ENCODE measurements around the gene LRRFIP1.
"Not testable (repeated sequence)": the region's sequence is repeated elsewhere in the genome, so short reads cannot be mapped to it uniquely, and the experiment has no call there.

The LRRFIP1 gene

DNA sequence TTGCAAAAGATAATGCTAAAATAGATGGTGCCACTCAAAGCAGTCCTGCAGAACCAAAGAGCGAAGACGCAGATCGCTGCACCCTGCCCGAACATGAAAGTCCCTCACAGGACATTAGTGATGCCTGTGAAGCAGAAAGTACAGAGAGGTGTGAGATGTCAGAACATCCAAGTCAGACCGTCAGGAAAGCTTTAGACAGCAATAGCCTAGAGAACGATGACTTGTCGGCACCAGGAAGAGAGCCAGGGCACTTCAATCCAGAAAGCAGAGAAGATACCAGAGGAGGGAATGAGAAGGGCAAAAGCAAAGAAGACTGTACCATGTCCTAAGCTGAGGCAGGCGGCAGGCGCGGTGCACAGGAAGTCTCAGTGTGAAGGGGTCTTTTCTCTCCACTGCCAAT lies 136.4 kb downstream of the LRRFIP1 start:
- TF ChIP-seq, protein P1, sequence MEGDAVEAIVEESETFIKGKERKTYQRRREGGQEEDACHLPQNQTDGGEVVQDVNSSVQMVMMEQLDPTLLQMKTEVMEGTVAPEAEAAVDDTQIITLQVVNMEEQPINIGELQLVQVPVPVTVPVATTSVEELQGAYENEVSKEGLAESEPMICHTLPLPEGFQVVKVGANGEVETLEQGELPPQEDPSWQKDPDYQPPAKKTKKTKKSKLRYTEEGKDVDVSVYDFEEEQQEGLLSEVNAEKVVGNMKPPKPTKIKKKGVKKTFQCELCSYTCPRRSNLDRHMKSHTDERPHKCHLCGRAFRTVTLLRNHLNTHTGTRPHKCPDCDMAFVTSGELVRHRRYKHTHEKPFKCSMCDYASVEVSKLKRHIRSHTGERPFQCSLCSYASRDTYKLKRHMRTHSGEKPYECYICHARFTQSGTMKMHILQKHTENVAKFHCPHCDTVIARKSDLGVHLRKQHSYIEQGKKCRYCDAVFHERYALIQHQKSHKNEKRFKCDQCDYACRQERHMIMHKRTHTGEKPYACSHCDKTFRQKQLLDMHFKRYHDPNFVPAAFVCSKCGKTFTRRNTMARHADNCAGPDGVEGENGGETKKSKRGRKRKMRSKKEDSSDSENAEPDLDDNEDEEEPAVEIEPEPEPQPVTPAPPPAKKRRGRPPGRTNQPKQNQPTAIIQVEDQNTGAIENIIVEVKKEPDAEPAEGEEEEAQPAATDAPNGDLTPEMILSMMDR (IDR thresholded peaks at IDR 0.05; ENCODE audit: low read depth, low read length, poor library complexity, severe bottlenecking): no peak
- no peak for TF ChIP-seq EZH2phosphoT487 (IDR thresholded peaks at IDR 0.05; ENCODE audit: borderline replicate concordance, low read length)
- H3K79me2 ChIP-seq (ENCODE audit: control insufficient read depth, low read length): no peaks in the 10 kb centered on the region
- H3K4me1 ChIP-seq (ENCODE audit: control insufficient read depth, low read length): no peaks in the 10 kb centered on the region
- H3K9me2 ChIP-seq (replicated peaks; ENCODE audit: control insufficient read depth, low read length): no peaks in the 10 kb centered on the region
- H3K9me3 ChIP-seq (ENCODE audit: control insufficient read depth, insufficient read depth, low read length): no peaks in the 10 kb centered on the region
- no peaks in the 10 kb centered on the region for H3F3A ChIP-seq (ENCODE audit: control insufficient read depth, insufficient read depth)
- H3K27ac ChIP-seq (ENCODE audit: low read depth, low read length): no peak overlapping the region
- no peaks in the 10 kb centered on the region for H4K20me1 ChIP-seq (ENCODE audit: control insufficient read depth, insufficient read depth, low read depth, low read length)
- no peak overlapping the region for H3K4me2 ChIP-seq (ENCODE audit: low read length)
- H3K4me3 ChIP-seq (ENCODE audit: low read length): no peak overlapping the region
- no peaks in the 10 kb centered on the region for H3K27me3 ChIP-seq (ENCODE audit: control insufficient read depth, low read length)
- peaks cover 41% of the 10 kb centered on the region for H3K36me3 ChIP-seq (ENCODE audit: control insufficient read depth, low read length)

DNA sequence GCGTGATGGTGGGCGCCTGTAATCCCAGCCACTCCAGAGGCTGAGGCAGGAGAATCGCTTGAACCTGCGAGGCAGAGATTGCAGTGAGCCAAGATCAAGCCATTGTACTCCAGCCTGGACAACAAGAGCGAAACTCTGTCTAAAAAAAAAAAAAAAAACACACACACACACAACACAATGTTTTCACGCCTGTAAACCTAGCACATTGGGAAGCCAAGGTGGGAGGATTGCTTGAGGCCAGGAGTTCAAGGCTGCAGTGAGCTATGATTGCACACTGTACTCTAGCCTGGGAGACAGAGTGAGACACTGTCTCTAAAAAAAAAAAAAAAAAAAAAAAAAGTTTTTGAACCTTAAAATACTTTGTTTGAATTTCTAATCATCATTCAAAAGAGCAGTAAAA lies 137.7 kb downstream of the LRRFIP1 start:
- H4K20me1 ChIP-seq (ENCODE audit: control insufficient read depth, insufficient read depth, low read depth, low read length); H3F3A ChIP-seq (ENCODE audit: control insufficient read depth, insufficient read depth); H3K4me1 ChIP-seq (ENCODE audit: control insufficient read depth, low read length); H3K4me3 ChIP-seq (ENCODE audit: low read length); H3K27me3 ChIP-seq (ENCODE audit: control insufficient read depth, low read length); H3K9me2 ChIP-seq (replicated peaks; ENCODE audit: control insufficient read depth, low read length); H3K4me2 ChIP-seq (ENCODE audit: low read length); H3K27ac ChIP-seq (ENCODE audit: low read depth, low read length); H3K9me3 ChIP-seq (ENCODE audit: control insufficient read depth, insufficient read depth, low read length); H3K79me2 ChIP-seq (ENCODE audit: control insufficient read depth, low read length): not testable (repeated sequence)
- peaks cover 38% of the 10 kb centered on the region for H3K36me3 ChIP-seq (ENCODE audit: control insufficient read depth, low read length)

DNA sequence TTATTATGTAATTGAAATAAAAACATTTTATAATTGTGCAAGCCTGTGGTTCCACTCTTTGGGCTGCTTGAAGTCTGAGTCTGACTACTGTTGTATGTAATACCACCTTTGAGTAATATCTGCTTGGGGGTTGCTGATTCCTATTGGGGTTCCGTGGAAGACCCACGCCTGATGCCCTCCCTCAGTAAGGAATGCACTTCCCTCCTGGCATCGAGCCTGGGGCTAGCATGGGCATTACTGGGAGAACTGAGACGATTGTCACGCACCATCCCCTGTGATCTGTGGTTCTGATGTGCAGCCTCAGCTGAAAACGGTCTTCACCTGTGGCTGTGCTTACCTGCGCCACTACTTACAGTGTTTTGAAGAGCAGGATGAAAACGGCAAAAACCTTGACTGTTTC lies 138.5 kb downstream of the LRRFIP1 start:
- Histone ChIP-seq H3K36me3 (ENCODE audit: control insufficient read depth, low read length) (peaks cover 31% of the 10 kb centered on the region), H3K79me2 (ENCODE audit: control insufficient read depth, low read length) (no peaks in the 10 kb centered on the region), H3K9me3 (ENCODE audit: control insufficient read depth, insufficient read depth, low read length) (no peaks in the 10 kb centered on the region), H3K4me1 (ENCODE audit: control insufficient read depth, low read length) (no peaks in the 10 kb centered on the region), H4K20me1 (ENCODE audit: control insufficient read depth, insufficient read depth, low read depth, low read length) (no peaks in the 10 kb centered on the region), H3K4me3 (ENCODE audit: low read length) (no peak overlapping the region), H3F3A (ENCODE audit: control insufficient read depth, insufficient read depth) (no peaks in the 10 kb centered on the region), H3K27me3 (ENCODE audit: control insufficient read depth, low read length) (no peaks in the 10 kb centered on the region), H3K27ac (ENCODE audit: low read depth, low read length) (no peak overlapping the region), H3K9me2 (replicated peaks; ENCODE audit: control insufficient read depth, low read length) (no peaks in the 10 kb centered on the region), H3K4me2 (ENCODE audit: low read length) (no peak overlapping the region)
- TF ChIP-seq, protein P1 (IDR thresholded peaks at IDR 0.05; ENCODE audit: low read depth, low read length, poor library complexity, severe bottlenecking): no peak
- no peak for TF ChIP-seq EZH2phosphoT487 (IDR thresholded peaks at IDR 0.05; ENCODE audit: borderline replicate concordance, low read length)

DNA sequence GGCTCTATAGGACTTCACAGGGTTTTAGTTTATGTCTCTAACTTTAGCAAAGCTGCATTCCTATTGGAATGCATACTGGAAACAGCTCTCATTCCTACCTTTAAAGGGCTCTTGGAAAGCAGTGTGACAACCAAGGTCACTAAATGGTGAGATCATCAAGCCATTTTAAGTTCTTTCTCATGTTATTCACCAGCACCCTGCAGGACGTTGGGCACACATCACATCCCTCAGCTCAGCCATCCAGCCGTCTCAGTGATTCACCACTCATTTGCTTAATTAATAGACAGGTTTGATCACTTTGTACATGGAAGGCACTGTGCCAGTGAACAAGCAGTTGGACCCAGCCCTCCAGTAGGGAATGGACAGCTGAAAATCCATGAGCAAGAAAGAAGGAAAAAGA lies 139.0 kb downstream of the LRRFIP1 start:
- TF ChIP-seq, protein P1 (IDR thresholded peaks at IDR 0.05; ENCODE audit: low read depth, low read length, poor library complexity, severe bottlenecking): no peak
- TF ChIP-seq EZH2phosphoT487 (IDR thresholded peaks at IDR 0.05; ENCODE audit: borderline replicate concordance, low read length): no peak
- Histone ChIP-seq H3K4me1 (ENCODE audit: control insufficient read depth, low read length) (no peaks in the 10 kb centered on the region), H3K36me3 (ENCODE audit: control insufficient read depth, low read length) (peaks cover 26% of the 10 kb centered on the region), H3K79me2 (ENCODE audit: control insufficient read depth, low read length) (no peaks in the 10 kb centered on the region), H3F3A (ENCODE audit: control insufficient read depth, insufficient read depth) (no peaks in the 10 kb centered on the region), H4K20me1 (ENCODE audit: control insufficient read depth, insufficient read depth, low read depth, low read length) (no peaks in the 10 kb centered on the region), H3K27ac (ENCODE audit: low read depth, low read length) (no peak overlapping the region), H3K4me2 (ENCODE audit: low read length) (no peak overlapping the region), H3K9me2 (replicated peaks; ENCODE audit: control insufficient read depth, low read length) (no peaks in the 10 kb centered on the region), H3K27me3 (ENCODE audit: control insufficient read depth, low read length) (no peaks in the 10 kb centered on the region), H3K9me3 (ENCODE audit: control insufficient read depth, insufficient read depth, low read length) (no peaks in the 10 kb centered on the region), H3K4me3 (ENCODE audit: low read length) (no peak overlapping the region)
